Left colon (tissue), 2 donors: Measurements from ENCODE around the gene CFB. TPM values are rescaled to one million over a fixed set of nuclear protein-coding genes. Genes with fewer than 3 reads are reported as not detected.
"Not testable (repeated sequence)": the region's sequence is repeated elsewhere in the genome, so short reads cannot be mapped to it uniquely, and the experiment has no call there.

Experiments used
- ATAC-seq: fragments of 200-7000 bp; cut with Tn5 transposase; one replicate; pipeline ENCODE4 v1.9.1; 2020; ENCODE audit warnings: mild to moderate bottlenecking, moderate library complexity
- DNase-seq, 2 donors: peaks; one replicate each; pipeline ENCODE4 v3.0.0-alpha.2; 2020
- intact Hi-C, 2 donors: fragments of 100-400 bp; cut with DNase I in 1 of 2; cut with micrococcal nuclease in 1 of 2; formaldehyde crosslinking; loops; one replicate each; pipeline versions ENCODE4 v1.11.2 to v1.14.0; 2022; cut with DNase I, micrococcal nuclease
- long read RNA-seq: library from polyadenylated mRNA; unstranded; transcript quantifications from one replicate; pipeline ENCODE4 v2.0.0, GENCODE V29; 2021
- total RNA-seq, 2 donors: library from RNA; stranded (reverse); fragmentation: NEBNext Ultra II Directional; extraction: Animal tissue kit (Norgen Biotek cat#: 25700); gene quantifications; one replicate each; pipeline ENCODE4 v1.2.1, GENCODE V29; 2021
- donor health status: DM: no; HTN: no; CAD: no.
- donor health status: DM: yes; HTN: yes; CAD: no.

Gene CFB
- 10 to 100 TPM; 22.2 to 58.8 TPM for total RNA-seq
- long read RNA-seq, transcript CFB-271 (18 exons, 2,862 nt) = major isoform, 185 of 238 reads
- long read RNA-seq, partial matches to known transcripts = 41 of 238 reads
- long read RNA-seq, other reads (novel, unspliced or antisense) = 12 of 238 reads

DNA sequence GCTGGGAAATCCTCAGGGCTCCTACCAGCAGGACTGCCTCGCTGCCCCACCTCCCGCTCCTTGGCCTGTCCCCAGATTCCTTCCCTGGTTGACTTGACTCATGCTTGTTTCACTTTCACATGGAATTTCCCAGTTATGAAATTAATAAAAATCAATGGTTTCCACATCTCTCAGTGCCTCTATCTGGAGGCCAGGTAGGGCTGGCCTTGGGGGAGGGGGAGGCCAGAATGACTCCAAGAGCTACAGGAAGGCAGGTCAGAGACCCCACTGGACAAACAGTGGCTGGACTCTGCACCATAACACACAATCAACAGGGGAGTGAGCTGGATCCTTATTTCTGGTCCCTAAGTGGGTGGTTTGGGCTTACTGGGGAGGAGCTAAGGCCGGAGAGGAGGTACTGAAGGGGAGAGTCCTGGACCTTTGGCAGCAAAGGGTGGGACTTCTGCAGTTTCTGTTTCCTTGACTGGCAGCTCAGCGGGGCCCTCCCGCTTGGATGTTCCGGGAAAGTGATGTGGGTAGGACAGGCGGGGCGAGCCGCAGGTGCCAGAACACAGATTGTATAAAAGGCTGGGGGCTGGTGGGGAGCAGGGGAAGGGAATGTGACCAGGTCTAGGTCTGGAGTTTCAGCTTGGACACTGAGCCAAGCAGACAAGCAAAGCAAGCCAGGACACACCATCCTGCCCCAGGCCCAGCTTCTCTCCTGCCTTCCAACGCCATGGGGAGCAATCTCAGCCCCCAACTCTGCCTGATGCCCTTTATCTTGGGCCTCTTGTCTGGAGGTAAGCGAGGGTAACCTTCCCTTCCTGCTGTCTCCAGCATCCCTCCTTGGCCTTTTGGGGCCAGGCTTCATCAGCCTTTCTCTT lies at the start of gene CFB:
CFB (plus strand) TSS at position 589 of the 863 bp plus-strand sequence; CDS start at position 716, 127 bp downstream.
- intact Hi-C loops = no loop called here
- peak; percentile 76 to 94 for DNase-seq
- ATAC-seq = peak; percentile 93

DNA sequence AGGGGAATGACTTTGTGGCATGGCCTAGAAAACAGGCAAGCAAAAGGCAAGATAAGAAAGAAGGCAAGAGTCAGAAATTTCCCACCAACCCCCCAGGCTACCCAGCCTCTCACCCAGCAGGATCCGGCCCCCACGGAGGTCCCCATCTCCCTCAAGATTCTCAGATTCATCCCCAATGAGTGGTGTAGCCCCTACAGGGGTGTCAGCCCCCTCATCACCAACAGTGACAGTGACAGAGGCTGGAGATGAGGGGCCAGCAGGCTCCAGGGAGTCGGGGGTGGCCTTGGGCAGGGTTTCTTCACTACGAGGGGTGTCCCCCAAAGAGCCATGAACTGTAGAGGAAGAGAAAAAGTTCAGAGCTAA lies 49.4 kb upstream of the CFB start:
- no peak for DNase-seq
- intact Hi-C loops = no loop called here
- ATAC-seq = no peak

GRCh38 chr6:31896856-31897611 lies 48.9 kb upstream of the CFB start:
- no peak for DNase-seq
- intact Hi-C loops = no loop called here
- ATAC-seq = no peak

DNA sequence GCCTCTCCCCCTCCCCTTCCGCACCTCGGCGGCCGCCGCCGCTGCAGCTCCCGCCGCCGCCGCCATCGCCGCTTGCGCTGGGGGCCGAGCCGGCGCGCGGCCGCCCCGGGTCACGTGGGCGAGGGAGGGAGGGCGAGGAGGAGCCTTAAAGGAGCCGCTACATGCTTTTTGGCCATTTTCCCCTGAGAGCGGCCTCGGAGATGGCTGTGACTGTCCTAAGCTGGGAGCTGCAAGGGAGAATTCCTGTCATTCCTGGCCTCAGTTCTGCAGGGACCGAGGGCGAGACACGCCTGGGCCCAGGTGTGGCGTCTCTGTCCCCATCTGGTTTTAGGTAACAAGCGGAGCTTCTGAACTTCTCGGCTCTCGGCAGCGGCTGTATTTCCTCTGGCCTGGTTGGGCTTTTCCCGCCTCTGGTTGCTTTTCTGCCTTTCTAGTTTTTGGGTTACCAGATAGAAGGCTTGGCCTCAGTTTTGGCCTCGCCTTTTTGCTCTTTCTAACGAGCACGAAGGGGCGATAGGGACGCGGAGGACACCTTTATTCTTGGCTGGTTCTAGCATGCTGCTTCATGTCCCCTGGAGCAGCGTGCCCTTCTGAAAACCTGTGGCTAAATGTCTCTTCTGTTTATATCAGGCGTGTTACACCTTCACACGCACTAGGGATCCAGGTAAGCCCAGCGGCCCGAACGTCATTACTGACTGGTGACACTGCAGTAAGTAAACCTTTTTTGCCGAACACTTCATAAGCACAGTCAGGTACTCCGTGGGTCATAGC lies 48.1 kb upstream of the CFB start, which contains the start of gene EHMT2:
EHMT2 (minus strand) TSS at position 87 of the 771 bp plus-strand sequence; CDS start at position 66, 21 bp downstream.
- ATAC-seq = peak; percentile 74
- intact Hi-C loops = no loop called here
- DNase-seq = peak; percentile 82 to 87

DNA sequence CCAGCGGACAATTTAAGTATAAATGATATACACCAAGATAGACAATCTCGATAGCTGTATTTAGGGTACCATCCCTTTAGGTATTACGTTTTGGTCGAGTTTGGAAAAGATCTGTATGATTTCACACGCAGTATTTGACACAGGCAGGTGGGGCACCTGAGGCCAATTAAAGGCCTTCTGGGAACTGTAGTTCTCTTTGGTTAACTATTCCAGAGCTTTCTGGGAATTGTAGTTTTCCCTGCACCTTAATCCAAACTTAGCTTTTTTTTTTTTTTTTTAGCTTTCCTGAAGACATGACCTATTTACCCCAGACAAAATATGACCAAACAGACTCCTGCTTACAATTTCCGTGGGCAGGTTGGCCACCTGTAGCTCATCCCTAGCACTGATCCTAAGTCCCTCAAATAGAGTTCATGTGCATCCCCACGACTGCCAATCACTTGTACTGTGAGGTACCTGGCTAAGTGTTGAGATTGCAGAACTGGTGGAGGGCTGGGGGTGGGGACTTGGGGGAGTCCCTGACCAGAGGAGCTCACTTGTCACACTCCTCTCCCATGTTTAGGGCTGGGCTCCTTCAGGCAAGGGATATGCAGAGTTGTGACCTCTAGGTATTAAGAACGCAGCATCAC lies 47.4 kb upstream of the CFB start:
- peak; percentile 56 for ATAC-seq
- DNase-seq = peak in 1 of 2 donors; percentile 39
- intact Hi-C loops = no loop called here

DNA sequence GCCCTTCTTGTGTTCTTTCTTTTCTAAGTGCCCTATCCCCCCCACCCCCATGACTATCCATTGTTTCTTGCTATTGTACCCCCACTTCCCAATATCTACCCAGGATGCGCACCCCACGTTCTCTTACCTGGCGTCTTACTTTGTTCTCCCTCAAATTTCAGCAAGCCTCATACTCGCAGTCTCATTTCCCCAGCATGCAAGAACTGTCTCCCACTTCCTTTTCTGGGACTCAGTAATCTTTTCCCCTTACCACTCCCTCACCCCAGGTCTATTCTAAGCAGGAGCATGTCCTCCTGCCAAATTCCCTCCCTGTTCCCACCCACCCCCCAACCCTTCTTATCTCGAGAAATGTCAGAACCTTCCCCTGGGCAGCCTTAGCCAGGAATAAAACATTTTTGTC lies 46.7 kb upstream of the CFB start:
- intact Hi-C loops = no loop called here
- ATAC-seq = no peak
- no peak for DNase-seq

DNA sequence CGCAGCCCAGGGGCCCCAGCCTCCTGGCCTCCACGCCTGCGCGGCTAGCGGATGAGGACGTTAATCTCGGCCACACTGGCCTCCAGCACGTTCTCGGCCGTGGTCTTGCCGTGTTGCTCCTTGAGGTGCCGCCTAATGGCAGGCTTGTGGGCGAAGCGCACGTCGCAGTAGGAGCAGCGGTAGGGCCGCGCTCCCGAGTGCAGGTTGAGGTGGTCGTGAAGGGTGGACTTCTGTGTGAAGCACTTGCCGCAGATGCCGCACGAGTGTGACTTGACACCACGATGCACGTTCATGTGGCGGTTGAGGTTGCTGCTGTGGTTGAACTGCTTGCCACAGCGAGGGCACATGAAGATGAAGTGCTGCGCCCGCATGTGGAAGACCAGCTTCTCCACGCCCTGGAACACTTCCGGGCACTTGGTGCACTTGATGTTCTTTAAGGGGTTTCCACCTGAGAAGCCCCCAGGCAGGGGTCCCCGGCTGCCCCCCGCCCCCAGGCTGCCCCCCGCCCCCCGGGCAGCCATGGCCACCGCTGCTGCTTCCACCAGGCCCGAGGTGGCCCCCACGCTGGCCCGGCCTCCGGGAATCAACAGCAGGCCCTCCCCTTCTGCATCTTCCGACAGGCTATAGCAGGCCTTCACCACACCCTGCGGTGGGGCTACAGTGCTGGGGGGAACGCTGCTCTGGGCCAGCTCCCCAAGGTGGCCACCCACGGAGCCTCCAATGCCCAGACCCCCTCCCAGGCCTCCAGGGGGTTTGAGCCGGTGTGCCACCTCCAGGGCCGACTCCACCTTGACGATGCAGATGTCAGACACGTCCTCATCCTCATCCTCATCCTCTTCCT lies 45.8 kb upstream of the CFB start:
- no peak for ATAC-seq
- intact Hi-C loops = no loop called here
- peak in 1 of 2 donors; percentile 20 for DNase-seq

- intact Hi-C loops = no loop called here
- no peak for ATAC-seq
- peak; percentile 39 to 40 for DNase-seq
Measured at GRCh38 chr6:31900917-31901414, 44.9 kb upstream of the CFB start.

GRCh38 chr6:31901415-31901952 lies 44.4 kb upstream of the CFB start:
- peak; percentile 78 to 79 for DNase-seq
- ATAC-seq = peak; percentile 14
- intact Hi-C loops = no loop called here

DNA sequence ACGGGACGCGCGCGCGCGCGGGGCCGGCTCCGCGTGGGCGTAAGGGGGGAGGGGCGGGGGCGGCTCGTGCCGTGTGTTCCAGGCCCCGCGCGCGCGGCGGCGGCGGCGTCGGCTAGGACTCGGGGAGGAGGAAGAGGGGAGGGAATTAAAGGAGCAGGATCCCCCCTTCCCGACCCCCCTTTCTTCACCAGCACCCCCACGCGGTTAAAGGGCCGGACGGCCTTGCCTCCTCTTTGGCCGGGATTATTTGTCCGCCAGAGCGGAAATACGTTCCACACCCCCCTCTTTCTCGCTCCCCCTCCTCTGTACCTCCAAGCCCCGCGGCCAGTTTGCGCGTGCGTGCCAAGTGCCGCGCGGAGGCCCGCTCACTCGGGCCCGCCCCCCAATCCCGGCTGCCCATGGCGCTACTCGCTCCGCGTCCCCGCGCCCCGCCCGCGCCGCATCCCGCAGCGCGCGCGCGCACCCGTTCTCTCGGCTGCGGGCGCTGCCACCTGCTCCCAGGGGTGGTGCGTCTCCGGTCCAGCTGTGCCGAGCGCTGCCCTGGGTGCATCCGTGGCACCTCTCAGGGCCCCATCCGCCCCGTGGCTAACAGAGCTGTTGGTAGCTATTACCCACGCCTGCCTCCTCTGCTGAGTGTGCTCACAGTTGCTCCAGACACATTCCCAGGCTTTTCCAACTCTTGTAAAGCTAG lies 43.8 kb upstream of the CFB start, which contains the start of gene ZBTB12:
ZBTB12 (minus strand) TSS at position 134 of the 691 bp plus-strand sequence. CDS start 781 bp downstream, outside the sequence.
- ATAC-seq (peak; percentile 66), DNase-seq (peak; percentile 91 to 92)
- intact Hi-C loops = no loop called here

DNA sequence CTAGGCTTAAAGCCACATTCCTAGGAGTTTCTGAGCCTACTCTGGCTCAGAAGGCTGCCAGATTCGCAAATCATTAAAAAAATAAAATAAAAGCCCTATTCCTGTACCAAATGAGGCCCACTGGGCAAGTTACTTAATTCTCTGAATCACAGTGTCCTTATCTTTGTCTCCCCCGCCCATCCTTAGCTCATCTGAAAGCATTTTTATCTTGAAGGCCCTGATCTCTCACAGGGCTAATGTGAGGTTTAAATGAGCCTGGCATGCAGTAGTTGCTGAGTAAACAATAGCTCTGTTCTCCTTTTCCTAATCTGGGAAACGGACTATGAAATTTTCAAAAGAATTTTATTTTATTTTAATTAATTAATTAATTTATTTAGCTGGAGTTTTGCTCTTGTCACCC lies 41.9 kb upstream of the CFB start:
- no peak for DNase-seq
- intact Hi-C loops = no loop called here

DNA sequence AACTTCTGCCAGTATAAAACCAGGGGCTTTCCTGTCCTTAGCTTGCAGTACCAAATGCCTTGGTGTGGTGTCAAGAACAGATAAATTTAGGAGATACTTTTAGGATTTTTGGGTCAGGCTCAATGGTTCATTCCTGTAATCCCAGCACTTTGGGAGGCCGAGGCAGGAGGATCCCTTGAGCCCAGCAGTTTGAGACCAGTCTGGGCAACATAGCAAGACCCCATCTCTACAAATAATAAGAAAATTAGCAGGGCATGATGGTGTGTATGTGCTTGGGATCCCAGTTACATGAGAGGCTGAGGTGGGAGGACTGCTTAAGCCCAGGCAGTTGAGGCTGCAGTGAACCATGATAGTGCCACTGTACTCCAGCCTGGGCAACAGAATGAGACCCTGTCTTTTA lies 40.9 kb upstream of the CFB start:
- no peak for DNase-seq
- intact Hi-C loops = no loop called here
- ATAC-seq = no peak

More for the DNA sequence above, 41.9 kb upstream of the CFB start:
- no peak for ATAC-seq

DNA sequence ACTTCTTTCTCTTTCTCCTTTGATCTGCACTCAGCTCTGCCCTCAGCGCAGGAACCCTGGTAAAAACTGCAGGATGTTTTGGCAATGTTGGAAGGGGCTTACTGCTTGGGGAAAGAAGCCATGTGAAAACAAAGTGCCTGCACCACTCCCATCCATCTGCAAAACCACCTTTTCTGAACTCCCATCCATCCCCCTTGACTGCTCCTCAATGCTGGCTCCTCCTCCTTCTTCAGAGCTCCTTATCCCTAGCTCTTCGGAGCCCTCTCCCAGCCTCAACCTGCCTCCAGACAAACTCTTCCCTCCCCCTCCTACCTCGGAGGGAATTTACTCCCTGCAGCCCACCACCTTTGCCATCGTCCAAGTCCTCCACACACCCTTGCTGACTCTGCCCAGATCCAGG lies 39.8 kb upstream of the CFB start:
- DNase-seq (no peak), ATAC-seq (no peak)
- intact Hi-C loops = no loop called here

DNA sequence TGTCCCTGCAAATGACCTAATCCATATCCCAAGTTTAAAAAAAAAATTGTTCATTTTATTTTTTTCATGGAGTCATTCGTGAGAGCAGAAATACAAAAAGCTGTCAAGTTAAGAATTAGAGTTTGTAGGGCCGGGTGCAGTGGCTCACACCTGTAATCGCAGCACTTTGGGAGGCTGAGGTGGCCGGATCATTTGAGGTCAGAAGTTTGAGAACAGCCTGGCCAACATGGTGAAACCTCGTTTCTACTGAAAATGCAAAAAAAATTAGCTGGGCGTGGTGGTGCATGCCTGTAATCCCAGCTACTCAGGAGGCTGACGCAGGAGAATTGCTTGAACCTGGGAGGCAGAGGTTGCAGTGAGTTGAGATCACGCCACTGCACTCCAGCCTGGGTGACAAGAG lies 39.2 kb upstream of the CFB start:
- DNase-seq, intact Hi-C loops, ATAC-seq: not testable (repeated sequence)

DNA sequence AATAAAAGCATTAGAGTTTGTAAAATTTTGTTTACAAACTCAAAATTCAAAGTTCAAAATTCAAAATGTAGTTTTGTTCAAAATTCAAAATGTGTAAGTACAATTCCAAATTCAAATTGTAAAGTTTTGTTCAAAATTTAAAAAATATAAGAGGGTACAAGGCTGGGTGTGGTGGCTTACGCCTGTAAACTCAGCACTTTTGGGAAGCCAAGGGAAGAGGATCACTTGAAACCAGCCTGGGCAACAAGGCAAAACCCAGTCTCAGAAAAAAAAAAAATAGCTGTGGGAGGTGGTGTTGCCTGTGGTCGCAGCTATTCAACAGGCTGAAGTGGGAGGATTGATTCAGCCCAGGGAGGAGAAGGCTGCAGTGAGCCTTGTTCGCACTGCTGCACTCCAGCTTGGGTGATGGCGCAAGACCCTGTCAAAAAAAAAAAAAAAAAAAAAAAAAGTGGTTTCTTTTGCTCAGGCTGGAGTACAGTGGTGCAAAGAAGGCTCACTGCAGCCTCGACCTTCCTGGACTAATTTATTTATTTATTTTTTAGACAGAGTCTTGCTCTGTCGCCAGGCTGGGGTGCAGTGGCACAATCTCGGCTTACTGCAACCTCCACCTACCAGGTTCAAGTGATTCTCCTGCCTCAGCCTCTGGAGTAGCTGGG lies 38.6 kb upstream of the CFB start:
- DNase-seq = no peak
- no peak for ATAC-seq
- intact Hi-C loops = no loop called here

- DNase-seq, intact Hi-C loops, ATAC-seq: not testable (repeated sequence)
Measured at GRCh38 chr6:31908255-31908654, 37.6 kb upstream of the CFB start.
